Measurements from ENCODE around the gene ZNF280C.
A peak's percentile ranks its signal among the peaks of the same experiment; 100 is the strongest.

Gene ZNF280C

GRCh38 chrX:130197464-130197863, 71.2 kb downstream of the ZNF280C start:
- H3K4me1 ChIP-seq (ENCODE audit: control insufficient read depth, insufficient read depth, low read length) = no peaks in the 10 kb centered on the region
- TF ChIP-seq ZNF488 (tag by site-specific recombination; IDR thresholded peaks at IDR 0.05) = no peak
- no peak for TF ChIP-seq GLIS2 (tag by site-specific recombination; IDR thresholded peaks at IDR 0.05)
- no peak for TF ChIP-seq ZNF175 (tag by site-specific recombination; IDR thresholded peaks at IDR 0.05)
- no peak for TF ChIP-seq ZNF76 (tag by site-specific recombination; IDR thresholded peaks at IDR 0.05; ENCODE audit: borderline replicate concordance, low read depth)
- TF ChIP-seq GLIS1 (tag by site-specific recombination; IDR thresholded peaks at IDR 0.05) = no peak
- TF ChIP-seq, protein P1, sequence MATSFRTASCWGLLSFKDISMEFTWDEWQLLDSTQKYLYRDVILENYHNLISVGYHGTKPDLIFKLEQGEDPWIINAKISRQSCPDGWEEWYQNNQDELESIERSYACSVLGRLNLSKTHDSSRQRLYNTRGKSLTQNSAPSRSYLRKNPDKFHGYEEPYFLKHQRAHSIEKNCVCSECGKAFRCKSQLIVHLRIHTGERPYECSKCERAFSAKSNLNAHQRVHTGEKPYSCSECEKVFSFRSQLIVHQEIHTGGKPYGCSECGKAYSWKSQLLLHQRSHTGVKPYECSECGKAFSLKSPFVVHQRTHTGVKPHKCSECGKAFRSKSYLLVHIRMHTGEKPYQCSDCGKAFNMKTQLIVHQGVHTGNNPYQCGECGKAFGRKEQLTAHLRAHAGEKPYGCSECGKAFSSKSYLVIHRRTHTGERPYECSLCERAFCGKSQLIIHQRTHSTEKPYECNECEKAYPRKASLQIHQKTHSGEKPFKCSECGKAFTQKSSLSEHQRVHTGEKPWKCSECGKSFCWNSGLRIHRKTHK (tag by site-specific recombination; IDR thresholded peaks at IDR 0.05) = no peak
- no peak for TF ChIP-seq GFI1B (tag by site-specific recombination; IDR thresholded peaks at IDR 0.05)
- TF ChIP-seq MZF1 (tag by site-specific recombination; IDR thresholded peaks at IDR 0.05; ENCODE audit: borderline replicate concordance) = no peak
- no peak for TF ChIP-seq IKZF3 (tag by site-specific recombination; IDR thresholded peaks at IDR 0.05)
- TF ChIP-seq KLF10 (tag by site-specific recombination; IDR thresholded peaks at IDR 0.05) = no peak
- TF ChIP-seq ZNF184 (tag by site-specific recombination; IDR thresholded peaks at IDR 0.05) = no peak
- TF ChIP-seq ZNF174 (tag by site-specific recombination; IDR thresholded peaks at IDR 0.05) = no peak
- TF ChIP-seq ZNF518A (tag by site-specific recombination; conservative IDR thresholded peaks at IDR 0.05; ENCODE audit: low read depth) = no peak
- no peak for TF ChIP-seq PRDM1 (tag by site-specific recombination; IDR thresholded peaks at IDR 0.05)
- no peak for TF ChIP-seq ZNF837 (tag by site-specific recombination; IDR thresholded peaks at IDR 0.05)
- H3K27ac ChIP-seq (ENCODE audit: extremely low read depth, low read depth, low read length) = no peak overlapping the region
- CTCF ChIA-PET = no interaction called here
- H3K9me3 ChIP-seq (ENCODE audit: control insufficient read depth, insufficient read depth, low read depth, low read length) = no peaks in the 10 kb centered on the region
- H3K4me3 ChIP-seq (ENCODE audit: low read depth, low read length) = no peak overlapping the region
- no peaks in the 10 kb centered on the region for H3K36me3 ChIP-seq (ENCODE audit: control insufficient read depth in 2 of 2, insufficient read depth in 1 of 2, low read length in 2 of 2)
- POLR2A ChIA-PET = no interaction called here

GRCh38 chrX:130196466-130196865, 72.2 kb downstream of the ZNF280C start:
- Histone ChIP-seq H3K9me3 (ENCODE audit: control insufficient read depth, insufficient read depth, low read depth, low read length) (no peaks in the 10 kb centered on the region), H3K4me3 (ENCODE audit: low read depth, low read length) (no peak overlapping the region), H3K27ac (ENCODE audit: extremely low read depth, low read depth, low read length) (no peak overlapping the region), H3K36me3 (ENCODE audit: control insufficient read depth in 2 of 2, insufficient read depth in 1 of 2, low read length in 2 of 2) (no peaks in the 10 kb centered on the region), H3K4me1 (ENCODE audit: control insufficient read depth, insufficient read depth, low read length) (no peaks in the 10 kb centered on the region)
- TF ChIP-seq ZNF510 (tag by site-specific recombination; IDR thresholded peaks at IDR 0.05; ENCODE audit: insufficient replicate concordance) = no peak
- TF ChIP-seq SP7 (tag by site-specific recombination; IDR thresholded peaks at IDR 0.05) = peak; percentile 49; the same call in 1 of the 2 replicates
- TF ChIP-seq INSM2 (tag by site-specific recombination; IDR thresholded peaks at IDR 0.05) = peak; percentile 51; the same call in 1 of the 2 replicates
- TF ChIP-seq ZNF184 (tag by site-specific recombination; IDR thresholded peaks at IDR 0.05) = no peak
- no peak for TF ChIP-seq ZNF248 (tag by site-specific recombination; IDR thresholded peaks at IDR 0.05)
- peak; percentile 68 for TF ChIP-seq FEZF1 (tag by site-specific recombination; IDR thresholded peaks at IDR 0.05)
- peak; percentile 90 for TF ChIP-seq OSR2 (tag by site-specific recombination; IDR thresholded peaks at IDR 0.05)
- TF ChIP-seq ZNF394 (tag by site-specific recombination; IDR thresholded peaks at IDR 0.05; ENCODE audit: borderline replicate concordance) = peak; percentile 42; the same call in 1 of the 2 replicates
- TF ChIP-seq ZNF629 (tag by site-specific recombination; IDR thresholded peaks at IDR 0.05) = peak; percentile 22; the same call in 1 of the 2 replicates
- ChIA-PET POLR2A (no interaction called here), CTCF (interaction anchor here (0.6 to 1.2 kb wide), 2 partner anchors 285 to 595 kb away, joined by 4 read pairs; no protein-coding TSS in a partner anchor)

Data from HEK293 (cell line).